IPS-15b (cell line): ENCODE results near the gene ACBD3.

Source experiments
- H3K27me3 ChIP-seq: one replicate; pipeline ENCODE4 v1.6.1; 2013; ENCODE audit warnings: low read length; ENCODE audit not compliant: control insufficient read depth, insufficient read depth
- H3K36me3 ChIP-seq: one replicate; pipeline ENCODE4 v1.6.1; 2013; ENCODE audit warnings: low read length; ENCODE audit not compliant: control insufficient read depth, insufficient read depth
- H3K4me1 ChIP-seq: one replicate; pipeline ENCODE4 v1.6.1; 2013; ENCODE audit warnings: mild to moderate bottlenecking, low read length; ENCODE audit not compliant: control insufficient read depth, insufficient read depth
- H3K4me3 ChIP-seq: one replicate; pipeline ENCODE4 v1.5.1; 2013; ENCODE audit warnings: low read depth, low read length
- H3K9ac ChIP-seq: one replicate; pipeline ENCODE4 v1.6.1; 2013; ENCODE audit warnings: low read depth, mild to moderate bottlenecking, low read length
- H3K9me3 ChIP-seq: one replicate; pipeline ENCODE4 v1.6.1; 2013; ENCODE audit warnings: mild to moderate bottlenecking, low read length; ENCODE audit not compliant: control insufficient read depth, insufficient read depth

The ACBD3 gene

GRCh38 chr1:226199971-226200370 is 13.4 kb upstream of the ACBD3 start:
- Histone ChIP-seq H3K4me3 (no peak overlapping the region), H3K9me3 (no peaks in the 10 kb centered on the region), H3K36me3 (no peaks in the 10 kb centered on the region), H3K9ac (no peak overlapping the region), H3K4me1 (peaks cover 3% of the 10 kb centered on the region), H3K27me3 (no peaks in the 10 kb centered on the region)

GRCh38 chr1:226195144-226195543 is 8.6 kb upstream of the ACBD3 start:
- Histone ChIP-seq H3K36me3 (no peaks in the 10 kb centered on the region), H3K9ac (no peak overlapping the region), H3K4me1 (no peaks in the 10 kb centered on the region), H3K9me3 (no peaks in the 10 kb centered on the region), H3K27me3 (no peaks in the 10 kb centered on the region), H3K4me3 (no peak overlapping the region)

- no peaks in the 10 kb centered on the region for H3K27me3 ChIP-seq
- peak overlapping the region; percentile 90 for H3K4me3 ChIP-seq
- H3K36me3 ChIP-seq: peaks cover 4% of the 10 kb centered on the region
- H3K4me1 ChIP-seq: peaks cover 7% of the 10 kb centered on the region
- H3K9ac ChIP-seq: no peak overlapping the region
- H3K9me3 ChIP-seq: no peaks in the 10 kb centered on the region
Observed at GRCh38 chr1:226187380-226187779, 839 bp upstream of the ACBD3 start.

GRCh38 chr1:226187019-226187322 is 430 bp upstream of the ACBD3 start:
- Histone ChIP-seq H3K36me3 (peaks cover 4% of the 10 kb centered on the region), H3K27me3 (no peaks in the 10 kb centered on the region), H3K9ac (no peak overlapping the region), H3K4me3 (peak overlapping the region; percentile 90), H3K9me3 (no peaks in the 10 kb centered on the region), H3K4me1 (peaks cover 7% of the 10 kb centered on the region)

- Histone ChIP-seq H3K9me3 (no peaks in the 10 kb centered on the region), H3K9ac (peak overlapping the region; percentile 57), H3K4me3 (peak overlapping the region; percentile 90), H3K36me3 (peaks cover 4% of the 10 kb centered on the region), H3K4me1 (peaks cover 7% of the 10 kb centered on the region), H3K27me3 (no peaks in the 10 kb centered on the region)
Observed at GRCh38 chr1:226185141-226186036, 1.2 kb downstream of the ACBD3 start.

GRCh38 chr1:226181996-226182714 is 4.4 kb downstream of the ACBD3 start:
- Histone ChIP-seq H3K4me3 (no peak overlapping the region), H3K27me3 (no peaks in the 10 kb centered on the region), H3K36me3 (peaks cover 4% of the 10 kb centered on the region), H3K9me3 (no peaks in the 10 kb centered on the region), H3K4me1 (peaks cover 7% of the 10 kb centered on the region), H3K9ac (no peak overlapping the region)

GRCh38 chr1:226176870-226177269 is 9.7 kb downstream of the ACBD3 start:
- H3K4me3 ChIP-seq: no peak overlapping the region
- no peaks in the 10 kb centered on the region for H3K9me3 ChIP-seq
- no peaks in the 10 kb centered on the region for H3K36me3 ChIP-seq
- H3K27me3 ChIP-seq: no peaks in the 10 kb centered on the region
- no peak overlapping the region for H3K9ac ChIP-seq
- no peaks in the 10 kb centered on the region for H3K4me1 ChIP-seq

- H3K4me3 ChIP-seq: no peak overlapping the region
- no peak overlapping the region for H3K9ac ChIP-seq
- no peaks in the 10 kb centered on the region for H3K36me3 ChIP-seq
- H3K4me1 ChIP-seq: no peaks in the 10 kb centered on the region
- H3K27me3 ChIP-seq: no peaks in the 10 kb centered on the region
- H3K9me3 ChIP-seq: no peaks in the 10 kb centered on the region
Observed at GRCh38 chr1:226172589-226172988, 14.0 kb downstream of the ACBD3 start.

GRCh38 chr1:226166341-226166740 is 20.2 kb downstream of the ACBD3 start:
- no peaks in the 10 kb centered on the region for H3K9me3 ChIP-seq
- H3K4me3 ChIP-seq: no peak overlapping the region
- H3K4me1 ChIP-seq: no peaks in the 10 kb centered on the region
- H3K9ac ChIP-seq: no peak overlapping the region
- H3K27me3 ChIP-seq: no peaks in the 10 kb centered on the region
- H3K36me3 ChIP-seq: no peaks in the 10 kb centered on the region

- Histone ChIP-seq H3K4me1 (no peaks in the 10 kb centered on the region), H3K9ac (no peak overlapping the region), H3K9me3 (no peaks in the 10 kb centered on the region), H3K36me3 (peaks cover under 1% of the 10 kb centered on the region), H3K27me3 (no peaks in the 10 kb centered on the region), H3K4me3 (no peak overlapping the region)
Observed at GRCh38 chr1:226164154-226164553, 22.4 kb downstream of the ACBD3 start.

GRCh38 chr1:226162898-226163297 is 23.6 kb downstream of the ACBD3 start:
- Histone ChIP-seq H3K4me1 (no peaks in the 10 kb centered on the region), H3K9me3 (no peaks in the 10 kb centered on the region), H3K4me3 (no peak overlapping the region), H3K36me3 (peaks cover 8% of the 10 kb centered on the region), H3K9ac (no peak overlapping the region), H3K27me3 (no peaks in the 10 kb centered on the region)

- peaks cover 8% of the 10 kb centered on the region for H3K36me3 ChIP-seq
- H3K4me3 ChIP-seq: no peak overlapping the region
- no peak overlapping the region for H3K9ac ChIP-seq
- H3K4me1 ChIP-seq: no peaks in the 10 kb centered on the region
- H3K9me3 ChIP-seq: no peaks in the 10 kb centered on the region
- H3K27me3 ChIP-seq: no peaks in the 10 kb centered on the region
Observed at GRCh38 chr1:226158983-226159382, 27.6 kb downstream of the ACBD3 start.
